Spleen (tissue), 11 donors: ENCODE measurements around the gene SNX19. TPM values are rescaled to one million over a fixed set of nuclear protein-coding genes. Genes with fewer than 3 reads are reported as not detected.

Experiments
- DNase-seq: peaks from one replicate; pipeline ENCODE4 v3.0.0-alpha.2; 2020
- H3K27ac ChIP-seq, 8 donors: fragments of 200-600 bp; sonication (generic) in 7 of 8; 1 replicate in 4 of 8; 2 replicates in 4 of 8; pipeline versions ENCODE4 v1.5.0 to v1.8.0; 2016 to 2021; ENCODE audit warnings: inconsistent platforms in 4 of 8, mild to moderate bottlenecking in 4 of 8, moderate library complexity in 1 of 8
- H3K27me3 ChIP-seq, 7 donors: fragments of 200-600 bp; sonication (generic) in 6 of 7; replicated peaks in 1 of 7; 1 replicate in 4 of 7; 2 replicates in 3 of 7; pipeline versions ENCODE4 v1.5.0 to v1.8.0; 2016 to 2021; ENCODE audit warnings: inconsistent platforms in 3 of 7, mild to moderate bottlenecking in 1 of 7
- H3K36me3 ChIP-seq, 6 donors: fragments of 200-600 bp; sonication (generic) in 5 of 6; 1 replicate in 4 of 6; 2 replicates in 2 of 6; pipeline versions ENCODE4 v1.5.0 to v1.8.0; 2016 to 2021; ENCODE audit warnings: inconsistent platforms in 2 of 6
- H3K4me1 ChIP-seq, 6 donors: fragments of 200-600 bp; sonication (generic) in 5 of 6; 1 replicate in 3 of 6; 2 replicates in 3 of 6; pipeline versions ENCODE4 v1.5.0 to v1.8.0; 2016 to 2021; ENCODE audit warnings: inconsistent platforms in 3 of 6
- H3K4me3 ChIP-seq, 8 donors: fragments of 200-600 bp; sonication (generic) in 7 of 8; 1 replicate in 4 of 8; 2 replicates in 4 of 8; pipeline versions ENCODE4 v1.5.0 to v1.8.0; 2016 to 2021; ENCODE audit warnings: inconsistent platforms in 4 of 8, mild to moderate bottlenecking in 4 of 8, moderate library complexity in 2 of 8
- H3K9me3 ChIP-seq, 8 donors: fragments of 200-600 bp; sonication (generic) in 7 of 8; 1 replicate in 4 of 8; 2 replicates in 4 of 8; pipeline versions ENCODE4 v1.5.0 to v1.8.0; 2016 to 2021; ENCODE audit warnings: inconsistent platforms in 4 of 8
- CTCF ChIP-seq, 11 experiments: fragments of 200-600 bp in 7 of 11; fragments of 450-650 bp in 4 of 11; sonication (generic) in 4 of 11; IDR thresholded peaks in 8 of 11; conservative IDR thresholded peaks in 3 of 11; 1 replicate in 7 of 11; 2 replicates in 4 of 11; pipeline versions ENCODE4 v1.4.0 to v1.8.0; 2016 to 2021; ENCODE audit warnings: antibody characterized with exemption in 11 of 11, inconsistent platforms in 4 of 11, mild to moderate bottlenecking in 1 of 11
- POLR2A ChIP-seq, 3 donors: fragments of 450-650 bp; IDR thresholded peaks; one replicate each; pipeline ENCODE4 v1.5.1; 2017; ENCODE audit warnings: antibody characterized with exemption in 3 of 3, mild to moderate bottlenecking in 1 of 3
- POLR2AphosphoS5 ChIP-seq, 3 donors: sonication (generic); formaldehyde crosslinking; IDR thresholded peaks; one replicate each; pipeline ENCODE4 v1.5.1; 2017; ENCODE audit warnings: antibody characterized with exemption in 3 of 3
- WGBS, 5 donors: extraction: QIAGEN DNeasy Blood & Tissue Kit in 3 of 5; methylation state at CpG; one replicate each; pipeline versions ENCODE4 v1.1.5 to v1.1.7; 2013 to 2018; 5-methylcytosine and 5-hydroxymethylcytosine counted together
- intact Hi-C: fragments of 100-400 bp; cut with DNase I; formaldehyde crosslinking; loops from one replicate; pipeline ENCODE4 v1.15.0; 2023; ENCODE audit warnings: low total_unique reads
- polyA plus RNA-seq, 3 donors: library from polyadenylated mRNA; stranded (reverse); fragments of 200-250 nt; gene quantifications; one replicate each; pipeline ENCODE4 v1.2.1, GENCODE V29; 2013
- total RNA-seq, 7 donors: library from RNA; depleted of rRNA in 3 of 7; stranded (reverse); fragments of >200 nt in 3 of 7; fragmentation: NEBNext Ultra II Directional in 4 of 7; extraction: Animal tissue kit (Norgen Biotek cat#: 25700) in 4 of 7; gene quantifications; one replicate each; pipeline versions ENCODE4 v1.1.0 to v1.2.1, GENCODE V29; 2016 to 2021
- donor health status: healthy with polysubstance abuse.
- donor health status: DM: no; HTN: no; CAD: no; lungs with moderate emphysema.
- donor health status: DM: no; HTN: no; CAD: no.
- donor health status: Bipolar disorder and iron deficiency.
- donor health status: healthy.
- donor health status: DM: no; HTN: no; CAD: no.
- donor health status: DM: yes; HTN: yes; CAD: no.

SNX19 gene
- total and polyA plus RNA-seq, 10 donors: 6.0 to 121 (median 64.8) TPM

- TF ChIP-seq POLR2A (IDR thresholded peaks at IDR 0.05) (no peak), POLR2AphosphoS5 (IDR thresholded peaks at IDR 0.05) (no peak), CTCF (IDR thresholded peaks at IDR 0.05 in 8 of 11, conservative IDR thresholded peaks at IDR 0.05 in 3 of 11) (peak in 5 of 11 experiments; percentile 4 to 42 (median 23))
- Histone ChIP-seq H3K36me3 (no peaks in the 10 kb centered on the region), H3K9me3 (no peaks in the 10 kb centered on the region), H3K4me3 (no peak overlapping the region), H3K4me1 (peaks cover 0 to 37% (median 0%) of the 10 kb centered on the region in 6 donors), H3K27me3 (peaks cover 0 to 10% (median 0%) of the 10 kb centered on the region in 7 donors), H3K27ac (peak overlapping the region in 4 of 8 donors; percentile 17 to 60 (median 50))
- intact Hi-C loops: no loop called here
- peak; percentile 77 for DNase-seq
- WGBS, 5 donors: 47 to 57% (median 51%) methylated on average over 10 to 13 of the region's 13 CpGs
These were observed 88.6 kb downstream of the SNX19 start for GRCh38 chr11:130827451-130828377.

GRCh38 chr11:130826572-130826971, 89.7 kb downstream of the SNX19 start:
- Histone ChIP-seq H3K27ac (no peak overlapping the region), H3K9me3 (no peaks in the 10 kb centered on the region), H3K36me3 (no peaks in the 10 kb centered on the region), H3K4me1 (peaks cover 0 to 37% (median 0%) of the 10 kb centered on the region in 6 donors), H3K4me3 (no peak overlapping the region), H3K27me3 (peaks cover 0 to 10% (median 0%) of the 10 kb centered on the region in 7 donors)
- intact Hi-C loops: no loop called here
- 87 to 92% (median 91%) methylated on average over 9 of the region's 9 CpGs for WGBS, 5 donors
- DNase-seq: no peak
- TF ChIP-seq POLR2A (IDR thresholded peaks at IDR 0.05): no peak
- TF ChIP-seq POLR2AphosphoS5 (IDR thresholded peaks at IDR 0.05): no peak
- no peak for TF ChIP-seq CTCF (IDR thresholded peaks at IDR 0.05 in 8 of 11, conservative IDR thresholded peaks at IDR 0.05 in 3 of 11)

- TF ChIP-seq POLR2A (IDR thresholded peaks at IDR 0.05) (no peak), CTCF (IDR thresholded peaks at IDR 0.05 in 8 of 11, conservative IDR thresholded peaks at IDR 0.05 in 3 of 11) (no peak), POLR2AphosphoS5 (IDR thresholded peaks at IDR 0.05) (no peak)
- 64 to 84% (median 82%) methylated on average over 8 of the region's 8 CpGs for WGBS, 5 donors
- H3K27ac ChIP-seq: no peak overlapping the region
- peaks cover 0 to 5% (median 0%) of the 10 kb centered on the region in 7 donors for H3K27me3 ChIP-seq
- H3K36me3 ChIP-seq: no peaks in the 10 kb centered on the region
- intact Hi-C loops: no loop called here
- H3K4me3 ChIP-seq: no peak overlapping the region
- H3K9me3 ChIP-seq: no peaks in the 10 kb centered on the region
- DNase-seq: no peak
- peaks cover 0 to 36% (median 0%) of the 10 kb centered on the region in 6 donors for H3K4me1 ChIP-seq
These were observed 90.3 kb downstream of the SNX19 start for GRCh38 chr11:130825983-130826382.

GRCh38 chr11:130825561-130825960, 90.7 kb downstream of the SNX19 start:
- intact Hi-C loops: no loop called here
- 71 to 85% (median 82%) methylated on average over 5 of the region's 5 CpGs for WGBS, 5 donors
- no peaks in the 10 kb centered on the region for H3K9me3 ChIP-seq

More at GRCh38 chr11:130825561-130825960, 90.7 kb downstream of the SNX19 start:
- H3K4me3 ChIP-seq: no peak overlapping the region
- no peak overlapping the region for H3K27ac ChIP-seq
- H3K36me3 ChIP-seq: no peaks in the 10 kb centered on the region
- TF ChIP-seq POLR2AphosphoS5 (IDR thresholded peaks at IDR 0.05) (no peak), POLR2A (IDR thresholded peaks at IDR 0.05) (no peak), CTCF (IDR thresholded peaks at IDR 0.05 in 8 of 11, conservative IDR thresholded peaks at IDR 0.05 in 3 of 11) (no peak)
- peaks cover 0 to 1% (median 0%) of the 10 kb centered on the region in 7 donors for H3K27me3 ChIP-seq
- no peak for DNase-seq
- peaks cover 0 to 32% (median 0%) of the 10 kb centered on the region in 6 donors for H3K4me1 ChIP-seq
